Measurements from ENCODE around the gene EIF5AL1. TPM values are rescaled to one million over a fixed set of nuclear protein-coding genes. Genes with fewer than 3 reads are reported as not detected.
"Not testable (repeated sequence)": the region's sequence is repeated elsewhere in the genome, so short reads cannot be mapped to it uniquely, and the experiment has no call there.

EIF5AL1 gene
- total RNA-seq, 1 donor, result 0.73 TPM

DNA sequence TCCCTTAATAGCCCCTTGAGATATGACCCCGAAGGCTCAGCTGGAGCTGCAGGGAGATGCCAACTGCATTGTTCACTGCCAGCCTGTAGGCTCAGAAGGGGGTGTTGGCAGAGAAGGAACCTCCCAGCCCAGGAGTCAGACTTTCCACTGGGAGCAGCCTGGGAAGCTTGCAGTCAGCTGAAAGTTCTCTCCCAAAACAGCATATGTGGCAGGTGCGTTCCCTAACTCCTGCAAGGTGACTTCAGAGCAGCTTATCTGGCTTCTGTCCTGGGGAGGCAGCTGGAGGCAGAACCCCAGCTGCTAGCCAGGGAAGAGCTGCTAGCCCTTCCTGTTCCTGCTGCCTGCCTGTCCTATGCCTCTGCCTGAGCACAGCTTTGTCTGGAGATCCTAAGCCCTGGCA lies 39.8 kb downstream of the EIF5AL1 start:
- H3K4me1 ChIP-seq (ENCODE audit: insufficient read depth, low read length), result no peaks in the 10 kb centered on the region
- H3K4me3 ChIP-seq (ENCODE audit: low read length), result no peak overlapping the region
- no peaks in the 10 kb centered on the region for H3K27me3 ChIP-seq (ENCODE audit: insufficient read depth, low read length)
- H3K9me3 ChIP-seq (ENCODE audit: low read depth, low read length), result no peaks in the 10 kb centered on the region

DNA sequence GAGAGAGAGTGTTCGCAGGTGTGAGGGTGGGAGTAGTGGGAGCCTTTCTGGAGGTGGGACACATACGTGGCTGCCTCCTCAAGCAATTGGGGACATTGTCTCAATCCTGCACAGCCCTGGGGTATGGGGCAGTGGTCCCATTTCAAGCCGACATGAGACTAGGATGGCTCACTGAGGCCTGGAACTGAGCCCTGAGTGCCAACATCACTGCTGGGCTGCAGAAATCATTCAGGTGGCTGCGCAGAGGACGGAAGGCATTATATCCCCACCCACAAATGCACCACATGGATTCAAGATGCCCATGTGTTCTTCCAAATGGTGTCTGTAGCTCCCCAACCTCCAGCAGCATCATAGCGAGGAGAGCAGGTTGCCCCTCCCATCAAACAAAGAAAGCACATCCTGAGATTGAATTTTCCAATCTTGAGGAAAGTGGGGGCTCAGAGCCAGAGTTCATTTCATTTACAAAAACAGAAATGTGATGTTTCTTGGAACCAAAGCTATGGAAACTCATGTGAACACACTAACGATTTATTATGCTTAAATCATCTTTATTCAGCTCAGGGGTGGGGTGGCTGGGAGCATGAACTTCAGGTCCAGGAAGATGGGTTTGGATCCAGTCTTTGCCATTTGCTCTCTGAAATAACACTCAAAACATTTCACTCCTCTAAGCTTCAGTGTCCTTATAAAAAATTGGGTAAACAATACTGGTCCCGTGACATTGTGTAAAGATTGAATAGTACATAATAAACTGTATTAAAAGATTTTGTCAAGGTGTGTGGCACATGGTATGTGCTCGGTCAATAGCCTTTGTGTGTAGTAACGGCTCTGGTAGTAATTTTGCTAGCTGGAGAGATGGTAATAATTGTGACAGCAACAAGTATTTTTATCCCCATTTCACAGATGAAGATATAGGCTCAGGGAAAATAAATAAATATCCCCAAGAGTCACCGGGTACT lies 43.3 kb downstream of the EIF5AL1 start:
- Histone ChIP-seq H3K4me3 (ENCODE audit: low read length) (no peak overlapping the region), H3K9me3 (ENCODE audit: low read depth, low read length) (no peaks in the 10 kb centered on the region), H3K4me1 (ENCODE audit: insufficient read depth, low read length) (no peaks in the 10 kb centered on the region), H3K27me3 (ENCODE audit: insufficient read depth, low read length) (no peaks in the 10 kb centered on the region)

DNA sequence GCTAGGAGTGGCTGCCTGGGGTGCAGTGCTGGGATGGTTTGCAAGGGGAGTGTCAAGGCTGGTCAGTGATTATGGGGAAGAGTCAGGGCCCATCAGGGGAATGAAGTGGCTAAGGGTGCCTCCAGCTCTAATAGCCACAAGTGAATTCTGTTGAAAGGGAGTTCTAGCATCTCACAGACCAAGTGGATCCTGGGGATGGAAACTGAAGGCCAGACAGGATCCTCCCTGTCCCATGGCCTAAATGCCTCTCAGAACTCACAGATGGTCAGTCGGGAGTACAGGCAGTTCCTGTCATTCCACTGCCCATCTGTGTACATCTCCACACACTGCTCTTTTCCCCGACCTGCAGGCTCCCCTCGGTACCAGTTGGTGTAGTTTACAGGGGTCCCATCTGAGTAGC lies 44.6 kb downstream of the EIF5AL1 start:
- not testable (repeated sequence) for H3K9me3 ChIP-seq (ENCODE audit: low read depth, low read length); H3K4me3 ChIP-seq (ENCODE audit: low read length); H3K27me3 ChIP-seq (ENCODE audit: insufficient read depth, low read length); H3K4me1 ChIP-seq (ENCODE audit: insufficient read depth, low read length)

DNA sequence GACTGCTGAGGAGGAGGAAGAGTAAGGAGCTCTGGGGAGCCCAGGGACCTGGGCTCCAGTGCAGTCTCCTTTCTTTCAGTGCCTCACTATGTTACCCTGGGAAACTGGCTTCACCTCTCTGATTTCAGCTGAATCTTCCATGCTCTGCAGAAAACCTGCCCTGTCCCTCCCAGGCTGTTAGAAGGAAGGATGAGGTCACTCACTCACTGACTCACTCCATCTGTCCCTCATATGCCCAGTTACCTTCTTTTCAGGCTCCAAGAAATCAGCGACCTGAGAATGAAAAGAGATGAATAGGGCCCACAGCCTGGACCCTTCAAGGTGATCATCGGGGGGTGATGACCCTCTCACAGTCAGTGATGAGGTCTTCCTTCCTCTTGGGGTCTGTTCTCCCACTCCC lies 47.4 kb downstream of the EIF5AL1 start:
- H3K9me3 ChIP-seq (ENCODE audit: low read depth, low read length), result no peaks in the 10 kb centered on the region
- no peak overlapping the region for H3K4me3 ChIP-seq (ENCODE audit: low read length)

DNA sequence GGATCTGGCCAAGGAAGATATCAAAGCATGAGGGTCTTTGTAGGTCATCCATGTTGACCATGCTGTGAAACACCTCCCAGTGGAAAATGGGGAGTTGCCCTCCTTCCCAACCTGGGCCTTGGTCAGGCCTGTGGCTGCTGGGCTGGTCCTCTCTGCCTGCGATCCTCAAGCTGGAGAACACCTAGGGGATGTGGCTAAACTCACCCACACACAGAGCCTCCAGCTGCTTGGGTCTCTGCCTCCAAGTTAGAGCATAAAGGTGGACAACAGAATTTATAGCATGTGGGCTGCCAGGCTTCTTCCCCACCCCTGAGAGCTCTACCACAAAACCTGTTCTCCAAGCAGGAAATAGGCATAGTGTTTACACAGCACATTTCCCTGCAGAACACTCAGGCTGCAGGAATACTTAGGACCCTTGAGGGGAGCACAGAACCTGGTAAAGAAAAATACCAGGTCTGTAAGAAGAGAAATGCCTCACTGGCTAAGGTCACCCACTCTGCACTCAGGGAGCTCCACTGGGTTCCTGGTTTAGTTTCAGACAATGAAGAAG lies 47.9 kb downstream of the EIF5AL1 start, which contains the start of gene SFTPA2:
Gene SFTPA2, minus strand, starts transcription at position 248 of the 550 bp plus-strand sequence. CDS start 924 bp downstream, outside the sequence.
- no peaks in the 10 kb centered on the region for H3K27me3 ChIP-seq (ENCODE audit: insufficient read depth, low read length)
- H3K4me3 ChIP-seq (ENCODE audit: low read length), result no peak within 1 kb of the TSS
- H3K9me3 ChIP-seq (ENCODE audit: low read depth, low read length), result no peaks in the 10 kb centered on the region
- no peaks in the 10 kb centered on the region for H3K4me1 ChIP-seq (ENCODE audit: insufficient read depth, low read length)

More for the DNA sequence above, 47.4 kb downstream of the EIF5AL1 start:
- Histone ChIP-seq H3K27me3 (ENCODE audit: insufficient read depth, low read length) (no peaks in the 10 kb centered on the region), H3K4me1 (ENCODE audit: insufficient read depth, low read length) (no peaks in the 10 kb centered on the region)

DNA sequence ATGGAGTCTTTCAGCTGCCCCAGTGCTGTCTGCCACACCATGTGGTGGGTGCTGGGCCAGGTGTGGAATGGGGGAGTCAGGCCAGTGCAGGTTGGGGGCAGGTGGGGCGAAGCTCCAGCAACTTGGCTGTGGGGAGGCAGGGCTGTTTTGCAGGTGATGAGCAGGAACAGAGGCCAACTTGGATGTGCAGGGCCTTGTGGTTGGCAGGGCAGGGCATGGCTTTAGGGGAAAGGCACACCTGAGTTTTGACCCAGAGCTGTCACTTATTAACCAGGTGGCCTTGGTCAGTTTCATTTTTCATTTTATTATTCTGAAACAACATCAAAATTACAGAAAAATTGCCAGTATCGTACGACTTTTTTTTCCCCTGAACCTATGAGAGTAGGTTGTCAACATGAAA lies 48.9 kb downstream of the EIF5AL1 start:
- Histone ChIP-seq H3K4me3 (ENCODE audit: low read length) (no peak overlapping the region), H3K4me1 (ENCODE audit: insufficient read depth, low read length) (no peaks in the 10 kb centered on the region), H3K9me3 (ENCODE audit: low read depth, low read length) (no peaks in the 10 kb centered on the region), H3K27me3 (ENCODE audit: insufficient read depth, low read length) (no peaks in the 10 kb centered on the region)

DNA sequence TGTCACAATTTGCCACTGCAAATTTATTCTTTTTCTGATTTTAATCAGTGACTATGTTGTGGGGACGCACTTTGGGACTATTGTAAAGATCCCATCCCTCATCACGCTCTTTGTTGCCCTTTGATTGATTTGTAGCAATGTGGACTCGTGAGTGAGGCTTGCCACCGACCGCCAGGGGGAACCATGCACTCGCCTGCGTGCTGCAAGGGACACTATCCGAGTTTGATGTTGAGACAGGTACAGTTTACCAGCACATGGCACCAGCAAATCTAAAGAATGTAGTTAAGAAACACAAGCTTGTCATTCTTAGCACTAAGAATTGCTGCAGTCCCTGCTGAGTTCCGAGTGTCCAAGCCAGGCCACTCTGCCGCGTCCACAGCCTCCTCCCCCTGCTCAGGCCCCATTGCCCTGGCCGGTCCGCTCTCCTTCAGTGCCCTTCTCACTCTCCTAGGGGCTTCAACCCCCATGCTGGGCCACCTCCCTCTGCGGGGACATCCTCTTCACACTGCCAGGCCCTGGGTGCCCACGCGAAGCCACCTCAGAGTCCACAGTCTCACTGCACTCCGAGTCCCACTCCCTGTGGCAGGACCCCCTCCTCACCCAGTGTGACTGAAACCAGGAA lies 49.9 kb downstream of the EIF5AL1 start:
- H3K4me3 ChIP-seq (ENCODE audit: low read length), result no peak overlapping the region
- H3K9me3 ChIP-seq (ENCODE audit: low read depth, low read length), result no peaks in the 10 kb centered on the region
- H3K4me1 ChIP-seq (ENCODE audit: insufficient read depth, low read length), result no peaks in the 10 kb centered on the region
- no peaks in the 10 kb centered on the region for H3K27me3 ChIP-seq (ENCODE audit: insufficient read depth, low read length)

DNA sequence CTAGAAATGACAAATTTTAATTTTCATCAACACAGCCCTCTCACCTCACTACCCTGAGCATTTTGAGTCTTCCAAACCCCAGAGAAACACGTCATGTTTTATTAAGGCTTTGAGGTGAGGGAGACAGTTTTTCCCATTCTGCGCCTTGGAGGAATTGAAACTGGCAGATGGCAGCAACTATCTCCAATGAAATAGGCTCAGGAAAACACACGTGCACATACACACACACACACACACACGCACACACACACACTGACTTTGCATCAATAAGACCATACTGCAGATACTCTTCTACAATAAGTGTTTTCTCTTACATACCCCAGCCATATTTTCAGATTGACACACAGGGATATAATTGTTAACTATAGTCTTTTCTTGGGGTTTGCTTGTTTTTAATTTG lies 51.1 kb downstream of the EIF5AL1 start:
- Histone ChIP-seq H3K4me3 (ENCODE audit: low read length) (no peak overlapping the region), H3K27me3 (ENCODE audit: insufficient read depth, low read length) (peaks cover 8% of the 10 kb centered on the region), H3K9me3 (ENCODE audit: low read depth, low read length) (no peaks in the 10 kb centered on the region), H3K4me1 (ENCODE audit: insufficient read depth, low read length) (no peaks in the 10 kb centered on the region)

Other genes starting within 250 kb of the EIF5AL1 start
- 146 TPM for gene PPIF, start 165.1 kb upstream of the EIF5AL1 start, total RNA-seq
- gene ZCCHC24, start 66.9 kb upstream of the EIF5AL1 start, total RNA-seq, result 4.0 TPM
- gene SFTPA2, start 47.9 kb downstream of the EIF5AL1 start, total RNA-seq, result not detected
- gene SFTPA1, start 98.4 kb downstream of the EIF5AL1 start, total RNA-seq, result not detected
- 0.63 TPM for gene NUTM2B, start 190.7 kb downstream of the EIF5AL1 start, total RNA-seq

All from mononuclear cell (primary cell).